Brain microvascular endothelial cell (primary cell): ENCODE results near the gene LYST.

Experiments
- DNase-seq: peaks from one replicate; pipeline ENCODE4 v3.0.0-alpha.2; 2020
- H3K27ac ChIP-seq: fragments of 250-450 bp; sonication (Bioruptor Pico); 2 replicates; pipeline ENCODE4 v1.5.1; 2020; ENCODE audit warnings: mild to moderate bottlenecking, moderate library complexity
- H3K27me3 ChIP-seq: fragments of 250-450 bp; sonication (Bioruptor Pico); replicated peaks from 2 replicates; pipeline ENCODE4 v1.5.1; 2020; ENCODE audit warnings: mild to moderate bottlenecking
- H3K36me3 ChIP-seq: fragments of 250-450 bp; sonication (Bioruptor Pico); replicated peaks from 2 replicates; pipeline ENCODE4 v1.5.1; 2020; ENCODE audit warnings: mild to moderate bottlenecking
- H3K4me3 ChIP-seq: 2 replicates; pipeline ENCODE4 v1.5.1; 2011; ENCODE audit warnings: low read depth, mild to moderate bottlenecking, control low read depth, low read length, moderate library complexity
- CTCF ChIP-seq: IDR thresholded peaks from 2 replicates; pipeline ENCODE4 v1.5.1; 2011; ENCODE audit warnings: low read depth, mild to moderate bottlenecking, moderate library complexity, low read length, control low read depth, inconsistent platforms; ENCODE audit errors: missing control alignments
- in situ Hi-C: cut with HindIII; loops from 2 replicates; pipeline ENCODE4 v1.10.0; 2017; ENCODE audit warnings: low sequenced_read_pairs, low pct_ligation_motif_present

Gene LYST

GRCh38 chr1:235739124-235739523, 127.6 kb downstream of the LYST start:
- Histone ChIP-seq H3K27ac (no peak overlapping the region), H3K4me3 (no peak overlapping the region), H3K36me3 (no peaks in the 10 kb centered on the region), H3K27me3 (no peaks in the 10 kb centered on the region)
- in situ Hi-C loops, result no loop called here
- DNase-seq, result peak; percentile 48
- TF ChIP-seq CTCF, result no peak

- Histone ChIP-seq H3K27me3 (no peaks in the 10 kb centered on the region), H3K4me3 (no peak overlapping the region), H3K36me3 (no peaks in the 10 kb centered on the region), H3K27ac (no peak overlapping the region)
- DNase-seq, result no peak
- TF ChIP-seq CTCF, result no peak
- in situ Hi-C loops, result no loop called here
Measured at GRCh38 chr1:235737751-235738150, 129.0 kb downstream of the LYST start.

GRCh38 chr1:235736263-235736662, 130.4 kb downstream of the LYST start:
- Histone ChIP-seq H3K27me3 (no peaks in the 10 kb centered on the region), H3K27ac (no peak overlapping the region), H3K36me3 (no peaks in the 10 kb centered on the region), H3K4me3 (no peak overlapping the region)
- in situ Hi-C loops, result no loop called here
- TF ChIP-seq CTCF, result no peak
- no peak for DNase-seq

- no peaks in the 10 kb centered on the region for H3K36me3 ChIP-seq
- H3K27ac ChIP-seq, result no peak overlapping the region
- no peak for DNase-seq
- in situ Hi-C loops, result no loop called here
- TF ChIP-seq CTCF, result no peak
- H3K4me3 ChIP-seq, result no peak overlapping the region
- no peaks in the 10 kb centered on the region for H3K27me3 ChIP-seq
Measured at GRCh38 chr1:235735621-235736020, 131.1 kb downstream of the LYST start.

GRCh38 chr1:235734335-235734734, 132.4 kb downstream of the LYST start:
- in situ Hi-C loops, result no loop called here
- TF ChIP-seq CTCF, result no peak
- H3K27me3 ChIP-seq, result no peaks in the 10 kb centered on the region
- no peaks in the 10 kb centered on the region for H3K36me3 ChIP-seq
- no peak overlapping the region for H3K27ac ChIP-seq
- DNase-seq, result no peak
- H3K4me3 ChIP-seq, result no peak overlapping the region

GRCh38 chr1:235730007-235730406, 136.7 kb downstream of the LYST start:
- DNase-seq, result no peak
- no peak overlapping the region for H3K4me3 ChIP-seq
- TF ChIP-seq CTCF, result no peak
- H3K36me3 ChIP-seq, result peaks cover 3% of the 10 kb centered on the region
- in situ Hi-C loops, result no loop called here
- no peak overlapping the region for H3K27ac ChIP-seq
- no peaks in the 10 kb centered on the region for H3K27me3 ChIP-seq
